Endothelial cell (in vitro differentiated cells): ENCODE results near the gene PDF. TPM values are rescaled to one million over a fixed set of nuclear protein-coding genes. Genes with fewer than 3 reads are reported as not detected.
A peak's percentile ranks its signal among the peaks of the same experiment; 100 is the strongest.

Experiments
- DNase-seq: peaks from one replicate; pipeline ENCODE4 v3.0.0; 2021; ENCODE audit warnings: low spot score
- H3K27ac Mint-ChIP-seq: one replicate; pipeline ENCODE4 v1.8.0; 2021; ENCODE audit warnings: mixed read lengths, inconsistent platforms; ENCODE audit not compliant: unreplicated experiment
- H3K27me3 Mint-ChIP-seq: one replicate; pipeline ENCODE4 v1.8.0; 2021; ENCODE audit warnings: mild to moderate bottlenecking, moderate library complexity, mixed read lengths, inconsistent platforms; ENCODE audit not compliant: unreplicated experiment
- H3K36me3 Mint-ChIP-seq: one replicate; pipeline ENCODE4 v1.8.0; 2021; ENCODE audit warnings: mild to moderate bottlenecking, low read depth, mixed read lengths, inconsistent platforms; ENCODE audit not compliant: unreplicated experiment
- H3K4me1 Mint-ChIP-seq: one replicate; pipeline ENCODE4 v1.8.0; 2021; ENCODE audit warnings: mild to moderate bottlenecking, mixed read lengths, inconsistent platforms; ENCODE audit not compliant: unreplicated experiment
- H3K4me3 Mint-ChIP-seq: one replicate; pipeline ENCODE4 v1.8.0; 2021; ENCODE audit warnings: mild to moderate bottlenecking, mixed read lengths, inconsistent platforms; ENCODE audit not compliant: unreplicated experiment
- H3K9me3 Mint-ChIP-seq: one replicate; pipeline ENCODE4 v1.8.0; 2021; ENCODE audit warnings: mixed read lengths, inconsistent platforms; ENCODE audit not compliant: unreplicated experiment
- total RNA-seq: library from RNA; stranded (reverse); fragmentation: NEBNext Ultra II Directional; extraction: Animal tissue kit (Norgen Biotek cat#: 25700); gene quantifications from one replicate; pipeline ENCODE4 v1.2.1, GENCODE V29; 2021; ENCODE audit not compliant: unreplicated experiment
- TF ChIP-seq, protein P1 (sequence below): fragments of 200-600 bp; sonication (generic); IDR thresholded peaks from one replicate; pipeline ENCODE4 v1.5.0; 2021; ENCODE audit warnings: antibody characterized with exemption; ENCODE audit not compliant: unreplicated experiment

The PDF gene
- total RNA-seq, 1 donor from 2014 or later: 11.4 TPM

DNA sequence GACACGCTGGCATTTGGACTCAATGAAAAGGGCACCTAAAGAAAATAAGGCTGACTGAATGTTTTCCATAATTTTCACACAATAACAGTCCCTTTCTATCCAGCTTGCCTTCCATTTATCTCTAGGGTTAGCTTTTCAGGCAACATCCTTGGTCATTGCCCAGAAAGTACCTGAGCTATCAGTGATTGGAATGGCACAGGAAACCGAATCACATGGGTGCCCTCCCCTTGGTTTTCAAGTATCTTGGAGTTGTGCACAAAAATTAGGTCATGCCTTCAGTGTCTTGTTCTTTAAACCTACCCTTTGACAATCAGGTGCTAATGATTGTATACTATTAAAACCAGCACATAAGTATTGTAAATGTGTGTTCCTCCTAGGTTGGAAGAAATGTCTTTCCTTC lies 22.5 kb downstream of the PDF start:
- Mint-ChIP-seq H3K27ac (no peak overlapping the region), H3K4me1 (peaks cover 31% of the 10 kb centered on the region), H3K4me3 (no peak overlapping the region), H3K27me3 (peaks cover 5% of the 10 kb centered on the region), H3K36me3 (peaks cover 13% of the 10 kb centered on the region), H3K9me3 (no peaks in the 10 kb centered on the region)
- TF ChIP-seq, protein P1, sequence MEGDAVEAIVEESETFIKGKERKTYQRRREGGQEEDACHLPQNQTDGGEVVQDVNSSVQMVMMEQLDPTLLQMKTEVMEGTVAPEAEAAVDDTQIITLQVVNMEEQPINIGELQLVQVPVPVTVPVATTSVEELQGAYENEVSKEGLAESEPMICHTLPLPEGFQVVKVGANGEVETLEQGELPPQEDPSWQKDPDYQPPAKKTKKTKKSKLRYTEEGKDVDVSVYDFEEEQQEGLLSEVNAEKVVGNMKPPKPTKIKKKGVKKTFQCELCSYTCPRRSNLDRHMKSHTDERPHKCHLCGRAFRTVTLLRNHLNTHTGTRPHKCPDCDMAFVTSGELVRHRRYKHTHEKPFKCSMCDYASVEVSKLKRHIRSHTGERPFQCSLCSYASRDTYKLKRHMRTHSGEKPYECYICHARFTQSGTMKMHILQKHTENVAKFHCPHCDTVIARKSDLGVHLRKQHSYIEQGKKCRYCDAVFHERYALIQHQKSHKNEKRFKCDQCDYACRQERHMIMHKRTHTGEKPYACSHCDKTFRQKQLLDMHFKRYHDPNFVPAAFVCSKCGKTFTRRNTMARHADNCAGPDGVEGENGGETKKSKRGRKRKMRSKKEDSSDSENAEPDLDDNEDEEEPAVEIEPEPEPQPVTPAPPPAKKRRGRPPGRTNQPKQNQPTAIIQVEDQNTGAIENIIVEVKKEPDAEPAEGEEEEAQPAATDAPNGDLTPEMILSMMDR: no peak
- no peak for DNase-seq

DNA sequence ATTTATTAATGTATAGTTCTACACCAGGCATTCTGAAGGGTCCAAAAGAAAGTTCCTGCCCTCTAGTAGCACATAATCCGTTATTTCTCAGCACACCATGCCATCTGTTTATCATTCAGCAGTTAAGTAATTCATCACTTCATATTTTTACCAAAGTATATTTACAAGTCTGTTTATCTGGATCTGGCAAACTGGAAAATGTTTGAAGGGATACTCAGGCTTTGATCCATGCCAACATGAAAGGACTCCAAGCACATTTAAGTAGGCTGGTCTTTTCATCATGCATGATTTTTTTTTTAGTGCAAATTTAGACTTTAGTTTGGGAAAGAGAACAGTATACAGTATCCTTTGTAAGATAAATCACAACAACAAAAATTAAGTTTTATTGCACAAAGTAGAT lies 23.3 kb downstream of the PDF start:
- no peak for DNase-seq
- H3K27me3 Mint-ChIP-seq: peaks cover 7% of the 10 kb centered on the region
- no peak overlapping the region for H3K27ac Mint-ChIP-seq
- peaks cover 32% of the 10 kb centered on the region for H3K4me1 Mint-ChIP-seq
- H3K36me3 Mint-ChIP-seq: peaks cover 15% of the 10 kb centered on the region
- no peak overlapping the region for H3K4me3 Mint-ChIP-seq
- no peaks in the 10 kb centered on the region for H3K9me3 Mint-ChIP-seq
- TF ChIP-seq, protein P1: no peak

DNA sequence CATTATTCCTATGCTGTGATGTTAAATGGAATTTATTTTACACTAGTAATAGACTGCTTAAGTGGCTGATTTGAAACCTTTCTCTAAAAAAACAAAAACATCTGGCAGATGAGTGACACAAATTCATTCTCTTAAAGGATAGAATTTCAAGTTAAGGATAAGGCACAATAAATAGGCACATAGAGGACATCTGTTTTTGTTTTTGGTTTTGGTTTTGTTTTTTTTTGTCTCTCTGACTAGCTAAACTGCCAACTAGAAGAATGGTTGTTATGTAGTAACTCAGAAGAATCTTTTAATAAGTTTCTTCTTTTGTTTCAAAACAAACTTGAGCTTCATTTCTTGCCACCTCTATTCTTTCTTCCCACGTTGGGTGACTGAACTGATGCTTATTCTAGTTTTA lies 24.4 kb downstream of the PDF start:
- DNase-seq: no peak
- Mint-ChIP-seq H3K36me3 (peaks cover 11% of the 10 kb centered on the region), H3K4me1 (peaks cover 39% of the 10 kb centered on the region), H3K27ac (no peak overlapping the region), H3K9me3 (no peaks in the 10 kb centered on the region), H3K4me3 (peak overlapping the region; percentile 31), H3K27me3 (peaks cover 4% of the 10 kb centered on the region)
- TF ChIP-seq, protein P1: no peak

DNA sequence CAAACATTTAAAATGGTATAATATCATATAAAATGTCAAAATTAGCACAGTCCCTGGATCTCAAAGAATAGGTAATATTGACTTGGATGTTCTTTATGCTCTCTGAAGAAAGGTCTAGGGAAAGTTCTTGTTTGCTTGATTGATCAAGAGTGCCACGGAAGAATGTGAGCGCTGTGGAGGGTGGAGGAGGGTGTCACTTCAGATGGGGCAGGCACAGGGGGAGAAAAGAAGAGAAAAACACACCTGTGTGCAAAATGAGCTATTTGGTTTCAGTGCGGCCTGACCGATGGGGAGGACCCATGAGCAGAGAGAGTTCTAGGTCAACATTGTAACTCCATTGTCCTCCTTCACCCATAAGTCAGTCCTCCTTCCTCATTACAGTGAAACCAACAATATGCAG lies 28.1 kb downstream of the PDF start:
- Mint-ChIP-seq H3K9me3 (no peaks in the 10 kb centered on the region), H3K27ac (peak overlapping the region; percentile 83), H3K4me3 (peak overlapping the region; percentile 73), H3K4me1 (peaks cover 34% of the 10 kb centered on the region), H3K36me3 (peaks cover 12% of the 10 kb centered on the region), H3K27me3 (peaks cover 2% of the 10 kb centered on the region)
- no peak for DNase-seq
- TF ChIP-seq, protein P1: no peak

DNA sequence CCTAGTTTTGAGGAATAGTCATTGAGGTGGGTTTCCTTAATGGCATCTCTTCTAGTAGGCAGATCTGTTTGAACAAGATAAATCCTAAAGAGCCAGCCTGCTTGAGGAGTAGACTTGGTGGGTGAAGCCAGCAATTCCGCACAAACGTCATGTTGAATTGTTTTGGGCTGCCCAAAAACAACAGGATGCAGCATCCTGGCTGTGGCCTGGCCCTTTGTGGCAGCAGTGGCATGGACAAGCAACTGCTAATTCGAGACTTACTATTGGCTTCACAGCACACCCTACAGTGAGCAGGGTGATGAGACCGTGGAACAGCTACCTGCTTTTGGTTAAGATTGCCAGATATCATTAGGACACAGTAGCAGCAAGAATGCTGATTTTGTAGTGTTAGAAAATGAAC lies 28.5 kb downstream of the PDF start:
- Mint-ChIP-seq H3K36me3 (peaks cover 12% of the 10 kb centered on the region), H3K4me3 (no peak overlapping the region), H3K9me3 (no peaks in the 10 kb centered on the region)

More for the DNA sequence above, 28.5 kb downstream of the PDF start:
- Mint-ChIP-seq H3K27me3 (peaks cover 2% of the 10 kb centered on the region), H3K4me1 (peaks cover 34% of the 10 kb centered on the region), H3K27ac (peak overlapping the region; percentile 93)
- DNase-seq: no peak
- TF ChIP-seq, protein P1: no peak
